Esophagus muscularis mucosa (tissue), 3 donors: ENCODE measurements around the gene TOM1.

ENCODE experiments used
- POLR2AphosphoS5 ChIP-seq, 2 donors: sonication (generic); formaldehyde crosslinking; IDR thresholded peaks; one replicate each; pipeline ENCODE4 v1.6.1; 2017; ENCODE audit warnings: antibody characterized with exemption in 2 of 2
- TF ChIP-seq, protein P1 (sequence below), 3 experiments: fragments of 200-600 bp in 2 of 3; fragments of 450-650 bp in 1 of 3; sonication (generic) in 2 of 3; IDR thresholded peaks; one replicate each; pipeline ENCODE4 v1.5.1; 2017 to 2019; ENCODE audit warnings: antibody characterized with exemption in 3 of 3, mild to moderate bottlenecking in 2 of 3, moderate library complexity in 1 of 3

DNA sequence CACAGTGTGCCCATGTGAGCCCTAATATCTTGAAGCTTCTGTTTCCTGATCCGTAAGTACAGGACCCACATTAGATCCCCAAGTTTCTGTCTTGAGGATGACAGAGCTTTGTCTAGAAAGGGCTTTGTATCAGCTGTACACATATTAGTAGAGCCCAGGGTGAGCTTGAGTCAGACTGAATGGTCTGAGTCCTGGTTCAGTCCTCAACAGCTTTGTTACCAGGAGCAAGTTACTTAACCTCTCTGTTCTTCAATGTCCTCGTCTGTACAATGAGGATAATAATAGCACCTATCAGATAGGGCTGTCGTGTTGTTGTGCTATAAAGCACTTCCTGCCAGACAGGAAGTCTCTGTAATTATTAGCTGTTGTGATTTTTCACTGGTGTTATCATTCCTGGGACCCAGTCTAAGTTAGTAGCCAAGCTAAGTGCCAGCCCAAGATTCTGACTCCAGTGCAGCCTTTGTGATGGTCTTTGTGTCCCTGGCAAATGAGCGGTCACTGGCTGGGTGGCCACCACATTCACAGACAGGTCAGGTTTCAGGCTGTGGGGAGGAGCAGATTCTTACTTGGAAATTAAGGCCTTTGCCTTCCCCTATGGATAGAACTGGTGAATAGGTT lies 6.8 kb downstream of the TOM1 start:
- TF ChIP-seq, protein P1, sequence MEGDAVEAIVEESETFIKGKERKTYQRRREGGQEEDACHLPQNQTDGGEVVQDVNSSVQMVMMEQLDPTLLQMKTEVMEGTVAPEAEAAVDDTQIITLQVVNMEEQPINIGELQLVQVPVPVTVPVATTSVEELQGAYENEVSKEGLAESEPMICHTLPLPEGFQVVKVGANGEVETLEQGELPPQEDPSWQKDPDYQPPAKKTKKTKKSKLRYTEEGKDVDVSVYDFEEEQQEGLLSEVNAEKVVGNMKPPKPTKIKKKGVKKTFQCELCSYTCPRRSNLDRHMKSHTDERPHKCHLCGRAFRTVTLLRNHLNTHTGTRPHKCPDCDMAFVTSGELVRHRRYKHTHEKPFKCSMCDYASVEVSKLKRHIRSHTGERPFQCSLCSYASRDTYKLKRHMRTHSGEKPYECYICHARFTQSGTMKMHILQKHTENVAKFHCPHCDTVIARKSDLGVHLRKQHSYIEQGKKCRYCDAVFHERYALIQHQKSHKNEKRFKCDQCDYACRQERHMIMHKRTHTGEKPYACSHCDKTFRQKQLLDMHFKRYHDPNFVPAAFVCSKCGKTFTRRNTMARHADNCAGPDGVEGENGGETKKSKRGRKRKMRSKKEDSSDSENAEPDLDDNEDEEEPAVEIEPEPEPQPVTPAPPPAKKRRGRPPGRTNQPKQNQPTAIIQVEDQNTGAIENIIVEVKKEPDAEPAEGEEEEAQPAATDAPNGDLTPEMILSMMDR (IDR thresholded peaks at IDR 0.05), result no peak
- no peak for TF ChIP-seq POLR2AphosphoS5 (IDR thresholded peaks at IDR 0.05)
